GM19240 (cell line): ENCODE data around the gene SNX10.

ENCODE experiments used
- DNase-seq: peaks from one replicate; pipeline ENCODE4 v3.0.0; 2011; ENCODE audit warnings: low spot score; ENCODE audit not compliant: insufficient read length

Gene SNX10

GRCh38 chr7:26334166-26334859, 42.7 kb downstream of the SNX10 start:
- DNase-seq: no peak

DNA sequence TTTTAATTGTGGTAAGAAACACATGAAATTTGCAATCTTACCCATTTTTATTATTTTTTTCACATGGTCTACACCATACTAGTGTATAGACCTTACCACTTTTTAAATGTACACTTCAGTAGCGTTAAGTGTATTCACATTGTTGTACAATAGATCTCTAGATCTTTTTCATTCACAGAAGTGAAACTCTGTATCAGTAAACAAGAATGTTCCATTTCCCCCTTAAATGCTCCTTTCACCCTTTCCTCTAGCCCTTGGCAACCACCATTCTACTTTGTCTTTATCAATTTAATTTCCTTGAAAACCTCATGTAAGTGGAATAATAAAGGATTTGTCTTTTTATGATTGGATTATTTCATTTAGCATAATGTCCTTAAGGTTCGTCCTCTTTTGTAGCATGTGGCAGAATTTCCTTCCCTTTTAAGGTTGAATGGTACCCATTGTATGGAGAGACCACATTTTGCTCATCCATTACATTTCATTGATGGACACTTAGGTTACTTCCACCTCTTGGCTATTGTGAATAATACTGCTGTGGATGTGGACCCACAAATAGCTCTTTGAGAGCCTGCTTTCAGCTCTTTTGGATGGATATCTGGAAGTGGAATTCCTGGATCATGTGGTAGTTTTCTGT, 45.7 kb downstream of the SNX10 start:
- DNase-seq: no peak

GRCh38 chr7:26340476-26341018, 48.9 kb downstream of the SNX10 start:
- DNase-seq: no peak

- no peak for DNase-seq
Observed at GRCh38 chr7:26343320-26343832, 51.7 kb downstream of the SNX10 start.

DNA sequence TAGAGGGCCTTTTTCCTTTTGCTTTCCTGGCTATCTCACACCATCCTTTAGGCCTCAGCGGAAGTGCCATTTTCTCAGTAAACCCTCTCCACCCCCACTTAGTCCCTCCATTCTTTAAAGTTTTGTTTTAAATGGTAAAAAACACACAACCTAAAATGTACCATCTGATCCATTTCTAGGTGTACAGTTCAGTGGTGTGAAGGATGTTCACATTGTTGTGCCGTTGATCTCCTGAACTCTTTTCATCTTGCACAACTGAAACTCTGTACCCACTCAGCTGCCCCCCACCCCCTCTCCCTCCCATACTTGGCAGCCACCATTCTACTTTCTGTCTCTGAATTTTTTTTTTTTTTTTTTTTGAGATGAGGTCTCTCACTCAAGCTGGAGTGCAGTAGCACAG, 52.2 kb downstream of the SNX10 start:
- no peak for DNase-seq

GRCh38 chr7:26345202-26345601, 53.5 kb downstream of the SNX10 start:
- no peak for DNase-seq

DNA sequence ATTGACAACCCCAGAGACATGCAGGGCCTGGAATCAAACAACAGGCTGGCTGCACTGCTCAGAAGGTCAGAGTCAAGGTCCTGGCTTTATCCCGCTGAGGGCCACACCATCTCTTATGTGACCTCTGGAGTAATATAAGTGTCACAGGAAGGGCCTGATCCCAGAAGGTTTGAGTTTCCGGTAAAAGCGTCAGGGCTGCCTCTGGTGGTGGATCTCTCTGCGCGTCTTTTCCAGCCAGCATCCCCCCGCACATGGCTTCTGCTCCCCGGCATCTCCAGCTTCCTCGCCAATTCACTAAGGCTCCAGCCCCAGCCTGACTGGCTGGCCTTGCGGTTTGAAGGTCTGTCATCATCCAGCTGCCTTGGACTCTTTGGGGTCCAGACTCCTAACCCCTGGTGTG, 54.2 kb downstream of the SNX10 start:
- no peak for DNase-seq

DNA sequence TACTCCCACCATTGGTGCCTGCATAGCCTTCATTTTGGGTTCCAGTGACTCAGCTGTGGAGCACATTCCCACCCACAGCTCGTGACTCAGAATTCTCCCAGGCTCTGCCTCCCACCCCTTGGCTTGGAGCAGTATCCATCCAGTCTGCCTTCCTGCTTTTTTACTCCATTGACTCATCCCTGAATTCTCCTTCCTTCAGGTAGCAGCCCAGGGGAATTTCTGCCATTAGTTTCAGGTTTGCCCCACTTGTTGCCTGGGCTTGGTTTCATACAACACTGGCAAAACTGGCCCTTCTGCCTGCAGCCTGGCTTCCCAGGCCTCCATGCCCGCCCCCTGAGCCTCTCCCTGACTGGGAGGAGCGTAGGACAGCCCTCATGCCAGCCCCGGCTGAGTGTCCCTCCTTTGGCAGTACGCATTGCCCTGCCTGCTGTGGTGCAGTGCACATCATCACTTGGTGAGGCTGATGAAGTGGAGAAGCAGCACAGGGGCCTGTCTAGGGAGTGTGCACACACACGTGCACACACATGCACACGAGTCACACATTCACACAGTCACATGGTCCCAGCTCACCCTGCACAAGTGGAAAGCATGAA, 55.0 kb downstream of the SNX10 start:
- no peak for DNase-seq

GRCh38 chr7:26348234-26348851, 56.7 kb downstream of the SNX10 start:
- DNase-seq: no peak

DNA sequence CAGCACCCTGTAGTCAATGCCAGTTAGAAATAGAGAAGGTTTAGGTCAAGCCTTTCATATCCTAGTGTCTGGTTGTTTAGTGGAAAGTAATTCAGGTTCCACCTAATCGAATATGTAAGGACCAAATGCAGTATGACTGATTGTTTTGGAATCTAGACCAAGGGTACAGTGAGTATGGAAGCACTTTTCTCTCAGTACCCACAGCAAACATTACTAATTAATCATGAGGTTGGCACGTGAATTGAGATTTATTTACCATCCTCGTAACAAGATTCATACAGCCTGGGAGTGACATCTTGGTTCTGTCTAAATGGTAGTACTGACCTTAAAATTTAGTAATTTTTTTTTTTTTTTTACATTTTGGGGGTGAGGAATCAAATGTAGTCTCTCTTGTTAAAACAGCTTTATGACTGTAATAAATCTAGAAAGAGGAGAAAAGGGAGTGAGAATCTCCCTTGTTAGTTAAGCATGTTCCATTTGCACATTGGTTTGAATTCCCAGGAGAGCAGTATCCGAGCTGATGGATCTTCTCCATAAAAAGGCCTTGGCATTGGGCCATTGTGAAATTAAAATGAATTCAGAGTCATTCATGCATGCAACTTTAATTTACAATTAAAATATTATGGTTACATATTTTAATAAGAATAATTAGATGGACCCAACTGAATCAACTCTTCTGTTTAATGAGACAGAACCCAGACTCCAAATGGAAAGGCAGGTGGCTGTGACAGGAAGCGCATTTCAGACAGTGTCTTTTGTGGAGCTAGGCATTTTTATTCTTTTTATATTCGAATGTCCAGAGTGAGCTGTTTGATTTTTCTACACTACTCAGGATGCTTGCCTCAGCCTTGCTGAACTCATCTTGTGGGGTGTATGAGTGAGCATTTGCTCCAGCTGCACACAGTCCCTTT, 57.6 kb downstream of the SNX10 start:
- DNase-seq: no peak

- no peak for DNase-seq
Observed at GRCh38 chr7:26351171-26351570, 59.5 kb downstream of the SNX10 start.

DNA sequence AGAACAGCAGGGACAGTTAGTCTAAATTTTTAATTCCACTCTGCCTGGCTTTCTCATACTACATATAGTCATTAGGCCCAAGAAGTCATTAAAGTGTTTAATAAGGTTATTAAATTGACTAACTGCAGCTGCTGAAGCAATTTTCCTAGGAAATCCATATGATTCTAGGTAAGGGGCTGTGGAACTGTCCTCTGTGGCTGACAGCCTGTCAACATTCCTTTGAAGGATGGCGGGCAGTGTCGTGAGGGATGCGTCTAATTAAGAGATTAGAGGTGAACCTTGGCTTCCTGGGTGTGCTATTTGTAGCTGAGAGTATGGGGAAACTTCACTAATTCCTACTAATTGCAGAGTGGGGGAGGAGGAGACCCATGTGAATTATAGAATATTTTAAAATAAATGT, 64.6 kb downstream of the SNX10 start:
- no peak for DNase-seq

DNA sequence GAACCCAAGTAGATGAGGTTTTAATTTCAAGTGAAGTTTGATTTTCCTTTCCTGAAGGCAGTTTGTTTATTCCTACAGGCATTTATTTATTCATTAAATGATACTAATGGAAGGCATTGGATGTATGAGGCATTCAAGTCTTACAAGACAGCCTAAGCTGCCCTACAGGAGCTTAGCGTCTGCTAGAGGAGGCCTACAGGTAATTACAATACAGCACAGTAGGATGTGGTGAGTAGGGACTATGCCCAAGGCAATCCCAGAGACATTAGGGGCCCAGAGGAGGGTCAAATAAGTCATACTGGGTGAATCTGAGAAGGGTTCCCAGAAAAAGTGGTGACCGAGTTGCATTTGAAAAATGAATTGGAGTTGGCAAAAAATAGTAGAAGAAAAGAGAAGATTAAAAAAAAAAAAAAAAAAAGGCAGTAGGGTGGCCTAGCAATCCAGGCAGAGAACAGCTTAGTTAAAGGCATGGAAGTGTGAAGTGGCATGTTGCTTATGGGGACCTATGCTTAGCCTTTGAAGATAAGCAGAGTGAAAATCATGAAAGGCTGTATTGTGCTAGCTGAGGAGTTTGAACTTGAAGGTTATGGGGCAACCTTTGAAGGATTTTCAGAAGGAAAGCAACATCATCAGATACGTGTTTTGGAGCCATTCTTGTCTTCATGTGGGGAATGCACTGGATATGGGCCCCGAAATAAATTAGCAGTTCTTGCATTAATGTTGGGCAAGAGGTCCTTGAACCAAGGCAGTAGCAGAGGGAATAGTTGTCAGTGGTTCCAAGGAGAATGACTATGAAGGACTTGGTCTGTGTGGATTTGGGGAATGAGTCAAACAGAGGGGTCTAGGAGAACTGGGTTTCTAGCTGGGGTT, 65.5 kb downstream of the SNX10 start:
- no peak for DNase-seq

GRCh38 chr7:26357799-26358151, 66.1 kb downstream of the SNX10 start:
- DNase-seq: no peak

- DNase-seq: no peak
Observed at GRCh38 chr7:26360650-26361049, 69.0 kb downstream of the SNX10 start.

- DNase-seq: no peak
Observed at GRCh38 chr7:26361637-26362036, 70.0 kb downstream of the SNX10 start.

- no peak for DNase-seq
Observed at GRCh38 chr7:26363465-26363864, 71.8 kb downstream of the SNX10 start.

DNA sequence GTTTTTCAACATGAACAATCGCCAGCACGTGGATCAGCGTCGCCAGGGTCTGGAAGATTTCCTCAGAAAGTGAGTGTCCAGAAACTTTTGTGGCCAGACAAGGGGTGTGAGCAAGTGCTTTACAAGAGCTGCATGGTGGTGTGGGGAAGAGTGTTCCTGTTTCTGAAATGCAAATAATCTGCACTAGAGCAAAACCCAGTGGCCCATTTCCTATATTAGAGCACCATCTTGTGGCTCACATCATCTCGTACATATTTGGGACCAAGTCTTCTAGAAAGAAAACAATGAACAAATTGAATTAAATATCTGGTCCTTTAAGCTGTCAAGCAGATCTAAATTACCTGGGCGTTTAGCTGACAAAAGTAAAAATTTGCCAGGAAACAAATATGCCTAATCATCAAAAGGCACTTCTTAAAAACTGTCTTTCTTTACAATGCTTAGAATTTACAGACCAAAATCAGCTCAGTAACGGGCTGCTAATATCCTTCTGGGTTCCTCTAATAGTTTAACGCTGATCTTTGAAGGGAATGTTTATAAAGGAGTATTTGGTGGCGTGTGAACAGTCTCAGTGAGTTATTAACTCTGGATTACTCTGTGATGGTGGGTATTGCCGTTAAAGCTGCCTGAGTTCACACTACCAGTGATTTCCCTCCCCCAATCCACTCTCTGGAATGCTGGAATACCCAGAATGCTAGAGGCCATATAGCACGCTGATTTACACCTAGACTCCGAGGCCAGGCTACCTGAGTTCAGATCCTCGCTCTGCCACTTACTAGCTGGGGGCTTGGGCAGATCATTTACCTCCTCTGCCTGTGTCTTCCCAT, 73.6 kb downstream of the SNX10 start:
- no peak for DNase-seq

- DNase-seq: no peak
Observed at GRCh38 chr7:26365901-26366275, 74.2 kb downstream of the SNX10 start.
